HCT116 (cell line): ENCODE data around the gene TJP3. TPM values are rescaled to one million over a fixed set of nuclear protein-coding genes. Genes with fewer than 3 reads are reported as not detected.

ENCODE experiments used
- ATAC-seq: fragments of 200-7000 bp; cut with Tn5 transposase; 2 replicates; pipeline ENCODE4 v1.9.1; 2020; ENCODE audit warnings: mild to moderate bottlenecking, moderate library complexity
- BruUV-seq: library from RNA; stranded (reverse); fragments of 400-500 nt; replicated peaks from 2 replicates; lab custom pipeline; 2021; lab: Mats Ljungman, UMichigan
- CTCF ChIA-PET: fragments of 300-600 bp; sonication (Branson Sonifier 250); formaldehyde crosslinking; loops from one replicate; lab custom pipeline; 2021; ENCODE audit warnings: antibody characterized with exemption; lab: Charles Lee
- POLR2A ChIA-PET: fragments of 300-600, 350-600 bp; sonication (Branson Sonifier 250); formaldehyde crosslinking; loops from one replicate; lab custom pipeline; 2021; ENCODE audit warnings: antibody characterized with exemption; lab: Charles Lee
- RAD21 ChIA-PET, 2 experiments: fragments of 300-600 bp; sonication (Branson Sonifier 250); formaldehyde crosslinking; loops; one replicate each; lab custom pipeline; 2023; ENCODE audit warnings: low total read pairs in 2 of 2; ENCODE audit not compliant: uncharacterized antibody in 2 of 2, unreplicated experiment in 2 of 2, low non-redundant PET in 1 of 2; lab: Charles Lee
- DNase-seq: peaks from one replicate; pipeline ENCODE4 v3.0.0-alpha.2; 2010; ENCODE audit warnings: low read depth, low spot score
- H2AFZ ChIP-seq: fragments of 200-600 bp; shearing (Covaris generic), sonication (generic); 2 replicates; pipeline ENCODE4 v1.6.1; 2017; ENCODE audit warnings: low read depth, mixed run types, mixed read lengths, antibody characterized with exemption, low read length; ENCODE audit not compliant: poor library complexity, severe bottlenecking
- H3K27ac ChIP-seq: 2 replicates; pipeline ENCODE4 v1.5.1; 2012; ENCODE audit warnings: low read depth, low read length
- H3K27me3 ChIP-seq: fragments of 200-600 bp; sonication (generic); 2 replicates; pipeline ENCODE4 v1.6.1; 2016; ENCODE audit warnings: mixed run types, low read length, mixed read lengths; ENCODE audit not compliant: insufficient read depth
- H3K36me3 ChIP-seq, 2 experiments: fragments of 200-500 bp in 1 of 2; fragments of 200-600 bp in 1 of 2; sonication (Bioruptor generic) in 1 of 2; sonication (generic) in 1 of 2; 2 replicates each; pipeline versions ENCODE4 v1.5.1 to v1.6.1; 2014 to 2016; ENCODE audit warnings: low read length in 2 of 2, inconsistent platforms in 1 of 2, mixed read lengths in 1 of 2, mixed run types in 1 of 2; ENCODE audit not compliant: insufficient read depth in 2 of 2, control insufficient read depth in 1 of 2
- H3K4me1 ChIP-seq, 2 experiments: fragments of 200-600 bp in 1 of 2; sonication (generic) in 1 of 2; 2 replicates each; pipeline versions ENCODE4 v1.5.1 to v1.6.1; 2012 to 2017; ENCODE audit warnings: low read length in 2 of 2, inconsistent platforms in 1 of 2, mild to moderate bottlenecking in 1 of 2, mixed read lengths in 1 of 2, mixed run types in 1 of 2, moderate library complexity in 1 of 2; ENCODE audit not compliant: insufficient read depth in 2 of 2, control insufficient read depth in 1 of 2
- H3K4me2 ChIP-seq: fragments of 200-600 bp; sonication (generic); 2 replicates; pipeline ENCODE4 v1.6.1; 2017; ENCODE audit warnings: mixed run types, low read length, mixed read lengths
- H3K4me3 ChIP-seq, 2 experiments: fragments of 200-600 bp in 1 of 2; sonication (generic) in 1 of 2; replicated peaks in 1 of 2; 2 replicates each; pipeline ENCODE4 v1.5.1; 2011 to 2016; ENCODE audit warnings: low read length in 2 of 2, control low read depth in 1 of 2, low read depth in 1 of 2, mild to moderate bottlenecking in 1 of 2, mixed read lengths in 1 of 2, mixed run types in 1 of 2
- H3K79me2 ChIP-seq: fragments of 200-600 bp; sonication (generic); 2 replicates; pipeline ENCODE4 v1.6.1; 2017; ENCODE audit warnings: mild to moderate bottlenecking, mixed run types, low read length, moderate library complexity, mixed read lengths; ENCODE audit not compliant: insufficient read depth
- H3K9ac ChIP-seq: fragments of 200-600 bp; sonication (generic); 2 replicates; pipeline ENCODE4 v1.6.1; 2016; ENCODE audit warnings: low read length, mixed read lengths
- H3K9me2 ChIP-seq: fragments of 200-600 bp; sonication (generic), shearing (Covaris generic); 2 replicates; pipeline ENCODE4 v1.6.1; 2017; ENCODE audit warnings: mixed run types, mild to moderate bottlenecking, moderate library complexity; ENCODE audit not compliant: insufficient read depth
- H3K9me3 ChIP-seq, 2 experiments: fragments of 200-500 bp in 1 of 2; fragments of 200-600 bp in 1 of 2; sonication (Bioruptor generic) in 1 of 2; sonication (generic) in 1 of 2; 2 replicates each; pipeline ENCODE4 v1.6.1; 2014 to 2017; ENCODE audit warnings: low read length in 2 of 2, mixed read lengths in 2 of 2, inconsistent platforms in 1 of 2, low read depth in 1 of 2, mild to moderate bottlenecking in 1 of 2, mixed run types in 1 of 2, moderate library complexity in 1 of 2; ENCODE audit not compliant: control insufficient read depth in 1 of 2, insufficient read depth in 1 of 2
- H4K20me1 ChIP-seq: fragments of 200-600 bp; sonication (generic), shearing (Covaris generic); 2 replicates; pipeline ENCODE4 v1.6.1; 2017; ENCODE audit warnings: mixed run types, mild to moderate bottlenecking, moderate library complexity; ENCODE audit not compliant: insufficient read depth
- EGR1 ChIP-seq: IDR thresholded peaks from 2 replicates; pipeline ENCODE4 v1.6.1; 2012; ENCODE audit warnings: low read depth
- FOSL1 ChIP-seq: IDR thresholded peaks from 2 replicates; pipeline ENCODE4 v1.6.1; 2012; ENCODE audit warnings: low read depth
- POLR2A ChIP-seq: IDR thresholded peaks from 2 replicates; pipeline ENCODE4 v1.7.0; 2011; ENCODE audit warnings: borderline replicate concordance; ENCODE audit not compliant: insufficient read depth, insufficient read length; ENCODE audit errors: extremely low read depth
- POLR2AphosphoS5 ChIP-seq: IDR thresholded peaks from 2 replicates; pipeline ENCODE4 v1.6.1; 2011; ENCODE audit warnings: mild to moderate bottlenecking, low read depth, low read length, moderate library complexity
- SIN3A ChIP-seq: IDR thresholded peaks from 2 replicates; pipeline ENCODE4 v1.6.1; 2012; ENCODE audit warnings: low read depth
- SRF ChIP-seq: IDR thresholded peaks from 2 replicates; pipeline ENCODE4 v1.6.1; 2012; ENCODE audit warnings: low read depth
- TCF7L2 ChIP-seq: IDR thresholded peaks from 2 replicates; pipeline ENCODE4 v1.7.0; 2011; ENCODE audit warnings: borderline replicate concordance, inconsistent platforms; ENCODE audit not compliant: insufficient read depth, insufficient read length; ENCODE audit errors: extremely low read depth
- YY1 ChIP-seq: IDR thresholded peaks from 2 replicates; pipeline ENCODE4 v1.6.1; 2011; ENCODE audit warnings: low read length, low read depth, moderate library complexity, mild to moderate bottlenecking; ENCODE audit not compliant: insufficient replicate concordance; ENCODE audit errors: extremely low read depth
- ZFX ChIP-seq: fragments of 450-650 bp; IDR thresholded peaks from 2 replicates; pipeline ENCODE4 v1.6.1; 2017
- ZNF274 ChIP-seq: fragments of 200-500 bp; sonication (Bioruptor generic); IDR thresholded peaks from 2 replicates; pipeline ENCODE4 v1.6.1; 2014; ENCODE audit warnings: mild to moderate bottlenecking, low read depth, low read length, inconsistent platforms
- intact Hi-C: fragments of 100-400 bp; cut with micrococcal nuclease; formaldehyde crosslinking; loops from 2 replicates; pipeline ENCODE4 v1.10.0; 2022
- total RNA-seq: library from RNA; stranded (reverse); gene quantifications from one replicate; pipeline ENCODE4 v1.2.1, GENCODE V29; 2021; ENCODE audit not compliant: unreplicated experiment
- TF ChIP-seq, protein P1 (sequence below): IDR thresholded peaks from 2 replicates; pipeline ENCODE4 v1.6.1; 2012; ENCODE audit warnings: low read depth
- TF ChIP-seq, protein P2 (sequence below): IDR thresholded peaks from 2 replicates; pipeline ENCODE4 v1.6.1; 2011; ENCODE audit warnings: mild to moderate bottlenecking, low read length, moderate library complexity; ENCODE audit not compliant: insufficient replicate concordance; ENCODE audit errors: extremely low read depth
- TF ChIP-seq, protein P3 (sequence below): IDR thresholded peaks from 2 replicates; pipeline ENCODE4 v1.6.1; 2012
- TF ChIP-seq, protein P4 (sequence below): IDR thresholded peaks from 2 replicates; pipeline ENCODE4 v1.6.1; 2012

TJP3 gene
- total RNA-seq, 1 experiment from 2014 or later = 69.6 TPM

DNA sequence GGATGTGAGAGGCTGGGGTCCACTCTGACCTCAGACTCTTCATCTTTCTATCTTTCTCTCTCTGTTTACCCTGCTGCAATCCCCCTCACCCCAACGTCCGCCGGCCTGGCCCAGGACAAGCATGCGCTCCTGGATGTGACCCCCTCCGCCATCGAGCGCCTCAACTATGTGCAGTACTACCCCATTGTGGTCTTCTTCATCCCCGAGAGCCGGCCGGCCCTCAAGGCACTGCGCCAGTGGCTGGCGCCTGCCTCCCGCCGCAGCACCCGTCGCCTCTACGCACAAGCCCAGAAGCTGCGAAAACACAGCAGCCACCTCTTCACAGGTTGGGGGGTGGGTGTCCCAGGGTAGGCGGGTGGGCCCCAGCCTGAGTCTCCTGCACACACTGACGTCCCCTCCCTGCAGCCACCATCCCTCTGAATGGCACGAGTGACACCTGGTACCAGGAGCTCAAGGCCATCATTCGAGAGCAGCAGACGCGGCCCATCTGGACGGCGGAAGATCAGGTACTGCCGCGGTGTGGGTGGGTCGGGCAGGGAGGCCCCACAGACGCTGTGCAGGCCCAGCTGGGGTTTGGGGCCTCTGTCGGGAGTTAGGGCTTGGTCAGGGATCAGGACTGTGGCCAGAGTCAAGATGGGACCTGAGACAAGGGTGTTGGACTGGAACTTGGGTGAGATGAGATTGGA, 38.3 kb downstream of the TJP3 start:
- intact Hi-C loops = no loop called here
- no peaks in the 10 kb centered on the region for H4K20me1 ChIP-seq
- H3K4me1 ChIP-seq = no peaks in the 10 kb centered on the region
- no peaks in the 10 kb centered on the region for H3K27me3 ChIP-seq
- ATAC-seq = no peak
- no peaks in the 10 kb centered on the region for H3K9me3 ChIP-seq
- ChIA-PET RAD21 (no interaction called here), POLR2A (no interaction called here), CTCF (interaction anchor here (1.2 kb wide), 1 partner anchor 15 kb away, joined by 3 read pairs; the partner anchor contains the start of gene APBA3)
- peaks cover 0 to 3% of the 10 kb centered on the region in 2 experiments; a peak in 2 of 4 replicates for H3K36me3 ChIP-seq
- no peak overlapping the region for H3K4me3 ChIP-seq
- H3K9ac ChIP-seq = no peak overlapping the region
- H3K27ac ChIP-seq = no peak overlapping the region
- no peak overlapping the region for H3K4me2 ChIP-seq
- H2AFZ ChIP-seq = no peak overlapping the region
- TF ChIP-seq SRF (no peak), POLR2AphosphoS5 (no peak), EGR1 (no peak), ZFX (no peak), SIN3A (no peak), FOSL1 (no peak), YY1 (no peak), ZNF274 (no peak), TCF7L2 (no peak), POLR2A (no peak)
- TF ChIP-seq, protein P1, sequence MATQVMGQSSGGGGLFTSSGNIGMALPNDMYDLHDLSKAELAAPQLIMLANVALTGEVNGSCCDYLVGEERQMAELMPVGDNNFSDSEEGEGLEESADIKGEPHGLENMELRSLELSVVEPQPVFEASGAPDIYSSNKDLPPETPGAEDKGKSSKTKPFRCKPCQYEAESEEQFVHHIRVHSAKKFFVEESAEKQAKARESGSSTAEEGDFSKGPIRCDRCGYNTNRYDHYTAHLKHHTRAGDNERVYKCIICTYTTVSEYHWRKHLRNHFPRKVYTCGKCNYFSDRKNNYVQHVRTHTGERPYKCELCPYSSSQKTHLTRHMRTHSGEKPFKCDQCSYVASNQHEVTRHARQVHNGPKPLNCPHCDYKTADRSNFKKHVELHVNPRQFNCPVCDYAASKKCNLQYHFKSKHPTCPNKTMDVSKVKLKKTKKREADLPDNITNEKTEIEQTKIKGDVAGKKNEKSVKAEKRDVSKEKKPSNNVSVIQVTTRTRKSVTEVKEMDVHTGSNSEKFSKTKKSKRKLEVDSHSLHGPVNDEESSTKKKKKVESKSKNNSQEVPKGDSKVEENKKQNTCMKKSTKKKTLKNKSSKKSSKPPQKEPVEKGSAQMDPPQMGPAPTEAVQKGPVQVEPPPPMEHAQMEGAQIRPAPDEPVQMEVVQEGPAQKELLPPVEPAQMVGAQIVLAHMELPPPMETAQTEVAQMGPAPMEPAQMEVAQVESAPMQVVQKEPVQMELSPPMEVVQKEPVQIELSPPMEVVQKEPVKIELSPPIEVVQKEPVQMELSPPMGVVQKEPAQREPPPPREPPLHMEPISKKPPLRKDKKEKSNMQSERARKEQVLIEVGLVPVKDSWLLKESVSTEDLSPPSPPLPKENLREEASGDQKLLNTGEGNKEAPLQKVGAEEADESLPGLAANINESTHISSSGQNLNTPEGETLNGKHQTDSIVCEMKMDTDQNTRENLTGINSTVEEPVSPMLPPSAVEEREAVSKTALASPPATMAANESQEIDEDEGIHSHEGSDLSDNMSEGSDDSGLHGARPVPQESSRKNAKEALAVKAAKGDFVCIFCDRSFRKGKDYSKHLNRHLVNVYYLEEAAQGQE = no peak
- TF ChIP-seq, protein P2, sequence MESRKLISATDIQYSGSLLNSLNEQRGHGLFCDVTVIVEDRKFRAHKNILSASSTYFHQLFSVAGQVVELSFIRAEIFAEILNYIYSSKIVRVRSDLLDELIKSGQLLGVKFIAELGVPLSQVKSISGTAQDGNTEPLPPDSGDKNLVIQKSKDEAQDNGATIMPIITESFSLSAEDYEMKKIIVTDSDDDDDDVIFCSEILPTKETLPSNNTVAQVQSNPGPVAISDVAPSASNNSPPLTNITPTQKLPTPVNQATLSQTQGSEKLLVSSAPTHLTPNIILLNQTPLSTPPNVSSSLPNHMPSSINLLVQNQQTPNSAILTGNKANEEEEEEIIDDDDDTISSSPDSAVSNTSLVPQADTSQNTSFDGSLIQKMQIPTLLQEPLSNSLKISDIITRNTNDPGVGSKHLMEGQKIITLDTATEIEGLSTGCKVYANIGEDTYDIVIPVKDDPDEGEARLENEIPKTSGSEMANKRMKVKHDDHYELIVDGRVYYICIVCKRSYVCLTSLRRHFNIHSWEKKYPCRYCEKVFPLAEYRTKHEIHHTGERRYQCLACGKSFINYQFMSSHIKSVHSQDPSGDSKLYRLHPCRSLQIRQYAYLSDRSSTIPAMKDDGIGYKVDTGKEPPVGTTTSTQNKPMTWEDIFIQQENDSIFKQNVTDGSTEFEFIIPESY = no peak
- TF ChIP-seq, protein P3, sequence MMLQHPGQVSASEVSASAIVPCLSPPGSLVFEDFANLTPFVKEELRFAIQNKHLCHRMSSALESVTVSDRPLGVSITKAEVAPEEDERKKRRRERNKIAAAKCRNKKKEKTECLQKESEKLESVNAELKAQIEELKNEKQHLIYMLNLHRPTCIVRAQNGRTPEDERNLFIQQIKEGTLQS = no peak
- TF ChIP-seq, protein P4, sequence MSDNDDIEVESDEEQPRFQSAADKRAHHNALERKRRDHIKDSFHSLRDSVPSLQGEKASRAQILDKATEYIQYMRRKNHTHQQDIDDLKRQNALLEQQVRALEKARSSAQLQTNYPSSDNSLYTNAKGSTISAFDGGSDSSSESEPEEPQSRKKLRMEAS = no peak
- no TSS peak for BruUV-seq
- DNase-seq = no peak
- H3K79me2 ChIP-seq = no peaks in the 10 kb centered on the region
- H3K9me2 ChIP-seq = no peaks in the 10 kb centered on the region
